GM19238 (cell line): ENCODE data around the gene CHCHD10.
A peak's percentile ranks its signal among the peaks of the same experiment; 100 is the strongest.

Experiments used
- DNase-seq: peaks from one replicate; pipeline ENCODE4 v3.0.0; 2011; ENCODE audit warnings: low spot score; ENCODE audit not compliant: insufficient read length

The CHCHD10 gene

GRCh38 chr22:23767673-23768548 lies at the start of gene CHCHD10:
Gene CHCHD10, minus strand, starts transcription at chr22:23767972. Its CDS starts 98 bp downstream, at chr22:23767874.
- peak; percentile 89 for DNase-seq

- no peak for DNase-seq
Measured at GRCh38 chr22:23817146-23817545, 49.4 kb upstream of the CHCHD10 start.

- DNase-seq, result no peak
Measured at GRCh38 chr22:23816156-23816976, 48.6 kb upstream of the CHCHD10 start.

DNA sequence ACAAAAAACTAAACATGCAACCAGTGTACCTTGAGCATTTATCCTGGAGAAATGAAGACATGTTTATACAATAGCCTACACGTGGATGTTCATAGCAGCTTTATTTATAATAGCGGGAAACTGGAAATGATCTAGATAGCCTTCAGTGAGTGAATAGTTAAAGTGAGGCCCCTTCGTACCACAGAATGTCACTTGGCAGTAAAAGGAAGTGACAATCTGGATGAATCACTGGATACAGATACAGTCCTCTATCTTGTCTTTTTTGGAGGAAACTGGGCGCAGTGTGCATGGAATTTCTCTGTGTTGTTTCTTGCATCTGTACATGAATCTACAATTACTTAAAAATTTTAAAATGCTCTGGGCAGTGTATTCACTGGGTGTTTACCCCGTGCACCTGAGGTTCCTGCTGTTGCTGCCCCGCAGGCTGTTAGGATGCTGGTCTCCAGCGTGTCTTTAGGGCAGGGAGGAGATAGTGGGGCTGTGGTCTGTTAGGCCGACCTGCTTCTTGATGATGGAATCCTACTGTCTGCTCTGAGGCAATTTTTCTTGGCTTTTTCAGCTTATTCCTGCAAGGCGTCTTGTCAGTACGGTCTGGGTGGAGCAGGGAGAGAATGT lies 47.9 kb upstream of the CHCHD10 start:
- no peak for DNase-seq

- no peak for DNase-seq
Measured at GRCh38 chr22:23812378-23812777, 44.6 kb upstream of the CHCHD10 start.

GRCh38 chr22:23806837-23807236 lies 39.1 kb upstream of the CHCHD10 start:
- DNase-seq, result no peak

DNA sequence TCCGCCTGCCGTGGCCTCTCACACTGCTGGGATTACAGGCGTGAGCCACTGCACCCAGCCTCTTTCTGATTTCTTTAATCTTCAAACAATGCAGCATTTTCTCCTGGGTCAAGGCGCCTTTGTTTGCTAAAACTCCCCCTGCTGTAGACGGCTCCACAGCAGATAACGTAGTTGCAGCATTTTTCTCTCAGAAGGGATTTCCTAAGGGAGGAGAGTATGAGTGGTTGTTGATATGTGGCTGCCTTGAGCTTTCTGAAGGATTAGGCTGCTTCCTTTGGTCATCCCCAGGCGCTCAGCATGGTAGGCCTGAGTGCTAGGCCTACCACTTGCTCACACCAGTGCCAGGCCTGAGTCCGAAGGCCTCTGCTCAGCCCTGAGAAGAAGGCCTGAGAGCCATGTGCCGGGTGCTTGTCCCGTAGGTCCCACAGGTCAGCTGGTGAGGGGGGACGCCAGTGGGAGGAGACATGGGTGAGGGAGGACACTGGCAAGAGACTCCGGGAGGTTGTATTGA lies 37.1 kb upstream of the CHCHD10 start:
- no peak for DNase-seq

DNA sequence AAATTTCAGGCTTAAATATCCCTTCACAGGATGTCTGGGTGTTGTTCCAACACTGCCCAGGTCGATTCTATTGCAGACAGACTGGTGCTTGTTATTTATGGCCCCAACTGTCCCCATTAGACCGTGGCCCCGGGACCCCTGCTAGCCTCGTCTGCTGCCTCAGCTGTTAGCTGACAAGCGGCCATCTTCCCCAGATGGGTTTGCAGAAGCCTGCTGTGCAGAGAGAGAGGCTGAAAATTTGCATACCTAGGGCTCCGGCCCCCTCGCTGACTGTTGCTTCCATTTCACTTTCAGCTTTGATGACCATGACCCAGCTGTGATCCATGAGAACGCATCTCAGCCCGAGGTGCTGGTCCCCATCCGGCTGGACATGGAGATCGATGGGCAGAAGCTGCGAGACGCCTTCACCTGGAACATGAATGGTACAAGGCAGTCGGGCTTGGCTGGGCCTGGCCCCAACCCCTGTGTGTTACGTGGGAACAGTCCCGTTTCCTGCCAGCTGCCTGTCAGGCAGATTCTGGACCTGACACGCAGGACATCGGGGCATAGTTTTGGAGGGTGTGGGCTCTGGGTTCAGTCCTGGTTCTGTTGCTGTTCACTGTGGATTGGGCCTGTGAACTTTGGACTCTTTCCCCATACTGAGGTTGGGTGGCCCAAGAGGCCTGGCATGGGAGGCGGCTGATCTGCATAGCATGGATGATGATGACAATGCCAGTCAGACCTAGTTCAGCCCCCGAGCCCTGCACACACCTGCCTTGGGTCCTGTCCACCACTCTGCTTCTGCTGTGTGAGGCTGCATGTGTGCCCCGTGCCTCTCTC lies 35.4 kb upstream of the CHCHD10 start:
- DNase-seq, result no peak

- DNase-seq, result no peak
Measured at GRCh38 chr22:23801886-23802377, 34.2 kb upstream of the CHCHD10 start.

GRCh38 chr22:23801238-23801821 lies 33.6 kb upstream of the CHCHD10 start:
- no peak for DNase-seq

- DNase-seq, result peak; percentile 44
Measured at GRCh38 chr22:23800297-23801237, 32.8 kb upstream of the CHCHD10 start.

DNA sequence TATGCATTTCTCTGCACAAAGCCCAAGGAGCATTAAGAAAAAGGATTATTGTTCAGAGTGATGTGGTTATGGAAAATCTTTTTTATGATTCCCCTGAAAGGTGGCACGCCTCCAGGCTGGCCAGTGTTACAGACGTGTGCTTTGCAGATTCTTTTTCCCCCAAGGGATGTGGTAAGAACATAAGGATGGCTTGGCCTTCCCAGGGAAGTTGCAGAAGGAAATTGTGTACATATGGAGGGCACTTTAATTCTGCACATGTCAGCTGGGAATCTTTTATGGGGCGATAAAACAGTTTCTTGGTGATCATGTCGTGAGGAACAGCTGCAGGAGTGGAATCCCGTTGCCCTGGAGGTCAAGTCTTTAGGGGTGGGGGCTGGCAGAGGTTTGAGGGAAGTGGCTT lies 28.7 kb upstream of the CHCHD10 start:
- DNase-seq, result no peak

DNA sequence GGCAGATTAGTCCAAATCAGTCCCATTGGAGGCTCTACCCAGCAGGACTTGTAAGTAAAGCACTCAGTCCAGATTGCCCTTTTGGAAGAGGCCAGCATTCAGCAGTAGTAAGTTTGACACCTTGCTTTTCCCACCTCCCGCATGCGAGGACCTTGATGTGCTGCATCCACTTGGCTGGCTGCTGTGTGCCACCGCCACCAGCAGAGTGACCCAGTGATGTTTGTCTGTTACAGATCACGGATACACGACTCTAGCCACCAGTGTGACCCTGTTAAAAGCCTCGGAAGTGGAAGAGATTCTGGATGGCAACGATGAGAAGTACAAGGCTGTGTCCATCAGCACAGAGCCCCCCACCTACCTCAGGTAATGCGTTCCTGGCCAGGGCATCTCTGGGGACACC lies 25.6 kb upstream of the CHCHD10 start:
- no peak for DNase-seq

- DNase-seq, result no peak
Measured at GRCh38 chr22:23791738-23792645, 24.2 kb upstream of the CHCHD10 start.

GRCh38 chr22:23790819-23791737 lies 23.3 kb upstream of the CHCHD10 start:
- DNase-seq, result no peak

DNA sequence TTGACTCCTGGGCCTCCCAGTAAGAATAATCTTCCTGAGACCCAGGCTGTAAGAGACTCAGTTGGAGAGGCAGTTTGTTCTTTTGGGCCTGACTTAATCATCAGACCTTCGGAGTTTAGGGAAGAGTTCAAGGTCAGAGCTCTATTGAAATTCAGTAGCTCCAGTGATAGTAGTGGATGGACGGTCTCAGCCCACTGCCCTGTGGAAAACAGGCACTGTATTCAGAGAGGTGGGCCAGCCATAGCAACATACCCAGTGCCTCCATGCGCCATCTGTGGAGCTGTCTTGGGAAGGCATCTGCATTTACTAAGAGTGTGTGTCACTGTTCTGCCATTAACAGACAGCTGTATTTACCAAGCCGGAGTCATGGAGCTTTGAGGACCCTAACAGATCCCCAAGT lies 21.9 kb upstream of the CHCHD10 start:
- DNase-seq, result no peak

- DNase-seq, result no peak
Measured at GRCh38 chr22:23789121-23789520, 21.3 kb upstream of the CHCHD10 start.
